B cell (primary cell): Measurements from ENCODE around the gene WDR70.

ENCODE experiments used
- CTCF ChIP-seq: fragments of 200-600 bp; IDR thresholded peaks from one replicate; pipeline ENCODE4 v1.8.0; 2022; ENCODE audit warnings: antibody characterized with exemption, mild to moderate bottlenecking
- EZH2 ChIP-seq: IDR thresholded peaks from 2 replicates; pipeline ENCODE4 v1.6.1; 2012; ENCODE audit warnings: borderline replicate concordance, low read depth, mild to moderate bottlenecking, moderate library complexity, low read length; ENCODE audit not compliant: insufficient read depth, poor library complexity, severe bottlenecking

- no peak for TF ChIP-seq CTCF
- TF ChIP-seq EZH2: no peak
These were observed 222.0 kb downstream of the WDR70 start for GRCh38 chr5:37601163-37601562.
